Activated CD4-positive, CD25-positive, alpha-beta regulatory T cell treated with anti-CD3 and anti-CD28 coated beads, Interleukin-2, amount 50 U/mL, for 16 hours (primary cell): ENCODE data around the gene ROR2.

ENCODE experiments used
- DNase-seq: peaks from one replicate; pipeline ENCODE4 v3.0.0-alpha.2; 2020; ENCODE audit warnings: low read depth, low spot score

Gene ROR2

DNA sequence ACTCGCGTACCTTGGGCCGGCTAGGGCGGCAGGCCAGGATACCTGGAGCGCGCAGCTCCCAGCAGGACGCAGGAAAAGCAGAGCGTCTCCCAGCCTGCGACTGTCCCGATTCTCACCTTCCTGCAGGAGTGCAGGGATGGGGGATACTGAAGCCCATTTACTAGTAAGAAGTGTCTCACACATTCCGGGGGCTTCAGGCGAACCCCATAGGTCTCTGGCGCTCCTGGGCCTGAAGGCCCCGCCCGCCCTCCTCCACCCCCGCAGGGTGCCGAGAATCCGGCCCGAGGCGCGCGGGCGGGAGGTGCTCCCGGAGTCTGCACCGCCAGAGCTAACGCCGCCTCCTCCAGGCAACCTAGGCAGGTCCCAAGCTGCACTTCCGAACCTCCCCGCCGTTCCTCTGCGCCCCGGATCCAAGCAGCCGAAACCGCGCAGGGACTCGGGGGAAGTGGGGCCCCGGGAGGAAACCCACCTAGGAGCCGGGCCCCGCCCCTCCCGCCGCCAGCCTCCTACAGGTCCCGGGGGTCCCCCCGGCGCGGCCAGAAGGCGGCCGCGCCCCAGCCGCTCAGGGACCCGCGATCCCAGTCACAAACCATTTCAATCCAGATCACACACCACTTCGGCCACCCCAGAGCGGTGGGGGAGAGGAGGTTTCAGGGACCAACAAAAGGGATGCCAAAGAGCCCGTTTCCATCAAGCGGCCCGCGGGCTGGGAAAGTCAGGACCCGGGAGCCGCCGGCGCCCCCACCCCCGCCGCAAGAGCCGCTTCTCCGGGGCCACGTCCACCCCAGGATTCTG is 1.2 kb downstream of the ROR2 start:
- no peak for DNase-seq

DNA sequence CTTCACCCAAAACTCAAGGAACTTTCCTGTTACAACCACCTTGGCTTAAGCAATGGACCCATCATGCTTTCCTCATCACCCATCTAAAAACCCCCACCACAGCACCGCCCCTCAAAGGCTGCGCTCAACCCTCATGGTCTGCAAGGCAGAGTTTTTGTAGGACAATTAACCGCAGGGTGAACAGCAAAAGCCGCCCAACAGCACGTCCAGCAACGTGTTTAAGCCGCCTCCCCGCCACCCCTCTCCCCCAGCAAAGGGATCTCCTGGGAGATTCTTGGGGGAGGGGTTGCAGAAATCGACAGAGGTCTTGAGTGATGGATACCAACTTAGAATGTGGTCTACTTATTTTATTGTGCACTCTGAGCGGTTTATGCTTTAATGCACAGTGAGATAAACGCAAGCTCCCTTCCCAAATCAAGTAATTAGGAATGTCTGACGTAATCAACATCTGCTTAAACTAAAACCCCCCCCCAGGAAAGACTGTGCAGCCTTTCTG is 1.9 kb downstream of the ROR2 start:
- DNase-seq: no peak

DNA sequence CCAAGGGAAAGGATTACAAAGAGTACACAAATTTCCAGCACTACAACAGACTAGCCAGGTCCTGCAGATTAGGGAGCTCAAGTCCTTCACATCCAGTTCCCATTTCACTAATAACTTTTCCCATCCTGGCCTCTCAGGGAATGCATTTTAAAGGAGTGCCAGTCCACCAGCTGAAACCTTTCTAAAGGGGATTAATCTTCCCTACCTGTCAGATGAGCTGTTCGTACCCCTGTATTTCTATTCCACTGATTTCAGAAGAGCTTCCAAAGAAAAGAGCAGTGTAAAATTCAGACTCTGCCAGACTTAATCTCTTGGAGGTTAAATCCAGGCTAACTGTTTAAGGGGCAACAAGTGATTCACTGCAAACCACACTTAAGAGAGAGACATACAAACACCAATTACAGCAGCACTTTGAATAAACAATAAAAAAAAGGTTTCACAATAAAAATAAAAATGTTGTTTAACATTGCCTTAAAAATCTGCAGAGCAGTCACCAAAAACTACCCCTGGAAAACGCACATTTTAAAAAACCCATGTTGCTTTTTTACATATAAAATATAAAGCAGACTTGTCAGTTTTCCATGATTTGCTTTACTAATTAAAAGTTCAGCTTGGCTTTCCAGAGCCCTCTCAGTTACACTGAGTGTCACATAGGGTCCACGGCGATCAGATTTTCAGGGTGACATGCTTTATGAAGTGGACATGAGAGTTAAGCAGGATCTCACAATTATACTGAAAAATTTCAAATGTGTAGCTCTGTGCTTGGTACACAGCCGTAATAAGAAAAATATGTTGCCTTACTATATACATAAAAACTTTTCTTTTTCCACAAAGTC is 3.2 kb downstream of the ROR2 start:
- no peak for DNase-seq

DNA sequence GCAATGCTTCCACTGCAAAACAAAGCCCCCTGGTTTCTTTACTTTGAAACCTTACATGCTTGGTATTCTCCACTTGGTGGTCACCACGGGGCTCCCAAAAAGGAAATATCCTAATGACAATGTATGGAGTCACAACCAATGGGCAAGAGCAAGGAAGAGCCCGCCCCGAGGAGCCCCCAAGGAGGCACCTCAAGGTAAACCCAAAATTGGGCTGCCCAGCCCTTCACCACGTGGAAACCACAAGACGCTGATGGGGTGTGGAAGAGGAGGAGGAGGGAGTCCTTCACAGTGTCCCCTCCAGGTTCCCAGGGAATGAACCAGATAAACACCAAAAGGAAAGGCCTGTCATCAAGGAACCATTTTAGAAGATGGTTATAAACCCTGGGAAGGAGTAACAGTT is 3.8 kb downstream of the ROR2 start:
- DNase-seq: no peak

DNA sequence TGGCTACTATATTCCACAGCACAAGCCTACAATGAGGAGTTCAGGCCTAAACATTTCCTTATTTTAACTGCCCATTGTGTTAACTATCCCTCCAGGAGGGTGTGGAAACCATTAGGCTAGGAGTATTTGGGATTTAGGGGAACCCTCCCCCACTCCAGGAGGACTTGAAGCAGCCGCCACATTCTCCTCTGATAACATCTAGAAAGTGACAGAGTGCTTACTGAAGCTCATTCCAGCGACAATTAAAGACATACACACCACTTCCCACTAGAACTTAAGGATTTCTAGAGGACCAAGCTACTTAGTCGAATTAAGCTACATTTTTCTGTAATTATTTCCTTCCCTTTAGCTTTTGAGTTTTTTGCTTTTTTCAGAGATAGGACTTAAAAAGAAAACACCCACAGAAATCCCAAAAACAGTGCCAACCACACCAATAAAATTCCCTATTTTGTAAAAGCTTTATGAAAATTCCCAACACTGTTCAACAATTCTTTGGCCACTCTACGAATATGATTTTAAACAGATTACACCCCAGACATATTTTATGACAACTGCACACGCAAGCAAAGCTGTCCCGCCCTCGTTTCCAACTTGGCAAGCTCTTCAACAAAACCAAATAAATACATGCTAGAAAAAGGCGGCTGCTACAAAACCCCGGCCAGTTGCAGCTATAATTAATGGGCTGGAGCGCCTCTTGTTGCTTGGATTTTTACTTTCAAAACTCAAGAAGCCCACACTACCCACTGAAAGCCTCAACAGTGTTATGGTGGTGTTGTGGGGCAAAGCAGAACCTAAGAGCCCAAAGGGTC is 4.5 kb downstream of the ROR2 start:
- no peak for DNase-seq

DNA sequence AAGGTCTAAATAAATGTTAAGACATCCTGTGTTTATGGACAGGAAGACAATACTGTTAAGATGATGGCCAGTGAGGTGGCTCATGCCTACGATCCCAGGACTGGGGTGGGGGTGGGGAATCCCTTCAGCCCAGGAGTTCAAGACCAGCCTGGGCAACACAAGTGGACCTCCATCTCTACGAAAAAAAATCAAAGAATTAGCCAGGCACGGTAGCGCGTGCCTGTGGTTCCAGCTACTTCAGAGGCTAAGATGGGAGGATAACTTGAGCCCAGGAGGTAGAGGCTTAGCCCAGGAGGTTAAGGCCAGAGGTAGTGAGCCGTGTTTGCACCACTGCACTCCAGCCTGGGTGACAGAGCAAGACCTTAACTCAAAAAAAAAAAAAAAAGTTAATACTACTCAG is 5.3 kb downstream of the ROR2 start:
- DNase-seq: no peak

DNA sequence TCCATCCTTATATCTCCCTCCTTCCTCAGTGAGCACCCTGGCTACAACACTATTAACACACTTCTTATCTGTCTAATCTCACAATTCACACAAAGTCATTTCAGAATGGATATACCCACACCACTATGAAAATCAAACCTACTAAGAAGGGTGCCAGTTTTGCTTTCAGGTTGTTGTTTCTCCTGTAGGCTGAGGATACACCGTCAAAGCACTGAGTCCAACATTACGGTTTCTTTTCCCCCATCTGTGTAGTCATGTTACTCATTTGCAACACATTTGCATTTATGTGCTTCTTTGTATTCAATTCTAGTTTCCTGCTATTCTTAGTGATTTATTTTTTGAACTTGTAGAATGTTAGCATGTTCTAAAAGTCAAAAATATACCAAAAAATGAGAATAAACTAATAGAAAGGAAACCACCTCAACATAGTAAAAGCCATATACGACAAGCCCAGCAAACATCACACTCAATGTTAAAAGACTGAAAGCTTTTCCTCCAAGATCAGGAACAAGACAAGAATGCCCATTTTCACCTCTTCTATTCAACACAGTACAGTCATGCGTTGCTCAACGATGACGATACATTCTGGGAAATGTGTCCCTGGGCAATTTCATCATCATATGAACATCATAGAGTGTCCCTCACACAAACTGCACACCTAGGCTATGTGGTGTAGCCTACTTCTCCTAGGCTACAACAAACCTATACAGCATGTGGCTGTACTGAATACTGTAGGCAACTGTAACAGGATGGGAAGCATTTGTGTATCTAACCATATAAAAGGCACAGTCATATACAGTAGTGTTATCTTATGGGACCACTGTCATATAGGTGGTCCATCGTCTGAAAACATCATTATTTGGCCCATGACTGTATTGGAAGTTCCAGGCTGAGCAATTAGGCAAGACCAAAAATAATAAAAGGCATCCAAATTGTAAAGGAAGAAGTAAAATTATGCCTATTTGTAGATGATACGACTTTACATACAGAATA is 6.3 kb downstream of the ROR2 start:
- DNase-seq: no peak

DNA sequence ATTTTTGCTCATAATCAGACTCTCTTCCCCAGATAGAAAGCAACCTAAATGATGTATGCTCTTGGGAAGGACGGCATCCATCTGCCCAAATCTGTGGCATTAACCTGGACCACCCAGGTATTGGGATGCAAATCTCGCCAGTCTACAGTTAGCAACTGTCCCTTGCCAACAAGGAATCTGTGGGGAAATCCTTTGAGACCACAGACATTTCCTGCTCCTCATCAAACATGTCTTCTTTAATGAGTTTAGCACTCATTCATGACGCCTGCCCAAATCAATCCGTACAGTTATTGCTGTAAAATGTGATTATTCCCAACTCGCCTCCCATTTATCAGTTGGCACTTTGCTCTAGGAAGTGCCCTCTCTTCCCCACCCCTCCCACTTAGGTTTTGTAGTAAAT is 7.8 kb downstream of the ROR2 start:
- DNase-seq: no peak

DNA sequence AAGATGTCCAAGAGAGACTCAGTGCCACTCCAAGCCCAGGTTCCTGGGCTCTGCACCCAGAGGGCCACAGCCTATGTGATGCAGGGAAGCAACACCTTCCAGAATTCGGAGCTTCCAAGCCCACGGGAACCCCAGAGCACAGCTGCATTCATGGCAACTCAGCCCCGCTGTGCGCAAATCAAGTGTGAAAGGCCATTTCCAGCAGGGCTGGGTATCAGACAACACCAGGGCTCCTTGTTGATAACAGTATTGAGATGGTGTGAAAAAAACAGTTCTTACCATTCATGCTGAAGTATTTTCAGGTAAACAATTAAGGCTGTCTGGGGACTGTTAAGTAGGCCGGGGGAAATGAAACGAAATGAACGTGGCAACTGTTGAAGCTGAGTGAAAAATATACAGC is 10.1 kb downstream of the ROR2 start:
- no peak for DNase-seq

DNA sequence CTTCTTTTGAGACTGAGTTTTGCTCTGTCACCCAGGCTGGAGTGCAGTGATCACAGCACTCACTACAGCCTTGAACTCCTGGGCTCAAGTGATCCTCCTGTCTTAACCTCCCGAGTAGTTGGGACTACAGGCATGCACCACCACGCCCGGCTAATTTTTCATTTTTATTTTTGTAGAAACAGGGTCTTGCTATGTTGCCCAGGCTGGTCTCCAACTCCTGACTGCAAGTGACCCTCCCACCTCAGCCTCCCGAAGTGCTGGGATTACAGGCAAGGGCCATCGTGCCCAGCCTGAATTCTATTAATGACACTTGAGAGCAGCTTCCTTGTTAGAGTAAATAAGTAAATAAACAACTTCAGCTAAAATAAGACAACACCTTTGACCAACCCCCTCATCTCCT is 12.3 kb downstream of the ROR2 start:
- DNase-seq: no peak

DNA sequence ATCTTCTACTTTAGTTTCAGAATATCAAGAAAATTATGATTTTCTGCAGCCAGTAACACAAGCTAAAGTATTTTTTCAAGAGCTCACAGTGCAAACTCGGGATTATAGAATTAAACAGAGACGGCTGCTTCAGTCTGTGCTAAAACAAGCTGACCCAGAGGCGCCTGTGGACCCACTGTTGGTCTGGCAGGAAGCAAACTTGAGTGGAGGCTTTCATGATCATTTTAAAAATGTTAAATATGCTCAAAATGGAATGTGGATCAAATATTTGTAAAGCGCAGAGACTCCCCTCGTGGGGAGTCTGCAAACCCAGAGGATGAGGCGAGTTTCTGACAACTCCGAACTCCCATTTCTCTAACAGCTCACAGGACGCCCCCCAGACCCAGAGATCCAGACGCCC is 13.0 kb downstream of the ROR2 start:
- DNase-seq: no peak

DNA sequence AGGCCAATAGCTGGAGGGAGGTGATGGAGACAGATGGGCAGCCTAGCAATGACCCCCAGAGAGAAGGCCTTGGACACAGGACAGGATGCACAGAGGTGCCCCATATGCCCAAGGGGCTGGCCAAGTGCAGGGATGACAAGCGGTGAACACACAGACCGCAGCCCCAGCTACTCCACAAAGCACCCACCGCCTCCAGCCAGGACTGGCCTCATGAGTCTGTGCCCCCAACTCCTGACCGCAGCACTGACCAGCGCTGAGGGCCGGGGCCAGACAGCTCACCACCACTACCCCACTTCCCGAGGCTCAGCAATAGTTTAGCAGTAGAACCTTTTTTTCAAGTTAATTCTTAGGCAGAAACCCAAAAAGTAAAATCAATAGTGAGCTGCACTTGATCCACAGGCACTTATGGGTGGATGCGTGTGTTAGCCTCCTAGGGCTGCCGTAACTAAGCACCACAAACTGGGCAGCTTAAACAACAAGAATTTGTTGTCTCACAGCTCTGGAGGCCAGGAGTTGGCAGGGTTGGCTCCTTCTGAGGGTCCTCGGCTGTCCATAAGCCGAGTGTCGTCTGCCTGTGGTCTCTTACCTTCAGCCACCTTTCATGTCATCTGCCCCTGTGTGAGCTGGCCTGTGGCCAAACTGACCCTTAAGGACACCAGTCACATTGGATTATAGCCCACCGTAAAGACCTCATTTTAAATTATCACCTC is 14.1 kb downstream of the ROR2 start:
- no peak for DNase-seq

DNA sequence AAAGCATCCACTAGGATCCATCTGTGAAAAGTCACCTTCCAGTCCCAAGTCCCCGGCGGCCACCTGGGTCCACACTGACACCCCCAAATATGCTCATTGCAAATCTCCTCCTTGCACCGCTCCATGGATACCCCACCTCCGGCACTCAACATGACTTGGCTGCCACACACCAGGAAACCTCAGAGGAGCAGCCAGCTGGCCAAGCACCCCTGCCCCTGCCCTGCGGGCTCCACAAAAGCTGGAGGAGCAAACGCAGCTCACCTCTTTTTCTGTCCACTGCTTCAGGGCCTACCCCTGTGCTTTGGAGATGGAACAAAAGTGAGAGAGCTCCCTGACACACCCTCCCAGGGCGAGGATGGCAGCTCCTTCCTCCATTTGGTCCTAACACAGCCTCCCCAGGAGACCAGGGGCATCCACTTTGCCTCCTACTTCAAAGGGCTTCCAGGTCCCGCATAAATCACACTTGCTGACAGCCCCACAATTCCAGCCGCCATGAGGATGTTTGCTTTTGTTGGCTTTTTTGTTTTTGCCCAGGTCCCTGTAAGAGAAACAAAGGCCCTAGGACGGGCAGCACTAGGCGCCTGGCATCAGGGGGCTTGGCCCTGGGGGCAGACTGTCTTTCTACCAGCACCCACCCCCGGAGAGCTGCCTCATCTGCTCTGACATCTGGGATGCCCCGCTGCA is 14.8 kb downstream of the ROR2 start:
- DNase-seq: no peak

DNA sequence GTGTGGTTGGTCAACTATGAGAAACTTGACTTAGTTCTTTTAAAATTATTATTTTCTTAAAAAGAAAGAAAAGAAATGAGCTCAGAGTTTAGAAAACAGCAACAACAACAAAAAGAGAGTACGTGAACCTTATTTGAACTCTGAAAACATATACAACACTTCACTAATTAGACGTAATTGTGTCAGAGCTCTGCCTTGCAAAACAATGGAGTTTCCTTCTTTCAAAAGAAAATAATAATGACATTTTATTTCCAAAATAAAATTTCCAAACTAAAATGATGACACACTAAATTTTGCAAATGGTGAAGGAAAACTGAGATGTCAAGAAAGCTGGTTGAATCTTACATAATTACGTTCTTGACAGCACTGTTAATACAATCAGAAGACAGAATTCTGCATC is 15.4 kb downstream of the ROR2 start:
- DNase-seq: no peak

DNA sequence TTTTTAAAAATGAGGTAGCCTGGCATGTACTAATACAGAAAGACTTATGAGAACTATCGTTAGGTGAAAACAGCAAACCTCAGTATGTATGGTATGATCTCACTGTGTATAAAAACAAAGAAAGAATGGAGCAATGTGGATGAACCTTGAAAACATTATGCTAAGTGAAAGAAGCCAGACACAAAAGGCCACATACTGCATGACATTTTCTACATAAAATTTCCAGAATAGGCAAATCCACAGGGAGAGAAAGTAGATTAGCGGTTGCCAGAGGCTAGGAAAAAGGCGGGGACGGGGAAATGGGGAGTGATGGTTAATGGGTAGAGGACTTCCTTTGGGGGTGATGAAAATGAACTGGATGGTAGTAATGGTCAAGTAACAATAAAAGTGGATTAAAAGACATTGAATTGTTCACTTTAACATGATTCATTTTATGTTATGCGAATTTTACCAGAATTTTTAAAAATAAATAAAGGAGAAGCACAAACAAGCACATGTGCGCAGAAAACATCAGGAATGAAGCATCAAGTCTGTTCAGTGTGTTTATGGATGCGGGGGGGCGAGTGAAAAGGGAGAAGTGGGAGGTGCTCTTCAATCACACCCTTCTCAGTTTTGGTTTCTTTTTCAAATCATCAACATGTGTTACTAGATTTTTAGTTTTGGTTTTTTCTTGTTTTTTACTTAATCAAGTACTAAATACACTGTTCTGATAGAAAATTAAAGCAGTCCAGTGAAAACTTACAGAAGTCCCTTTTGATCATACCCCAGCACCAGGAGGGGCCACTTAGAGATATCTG is 16.3 kb downstream of the ROR2 start:
- no peak for DNase-seq

DNA sequence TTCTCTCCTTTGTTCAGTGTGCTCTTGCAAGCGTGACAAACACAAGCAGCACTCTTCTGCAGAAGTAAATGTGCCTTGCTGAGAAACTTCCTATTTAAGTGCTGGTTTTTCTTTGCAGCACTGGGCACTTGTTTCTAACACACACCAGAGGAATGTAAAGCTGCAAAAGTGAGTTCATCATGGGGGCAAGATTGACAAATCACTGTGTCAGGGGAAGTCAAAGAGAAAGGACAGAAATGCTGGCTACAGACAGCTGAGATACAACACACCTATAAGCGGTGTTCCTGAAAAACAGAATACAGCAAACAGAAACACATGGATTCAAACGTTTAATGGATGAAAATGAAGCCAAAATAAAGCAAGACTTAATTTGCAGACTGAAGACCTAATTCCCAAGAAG is 19.6 kb downstream of the ROR2 start:
- DNase-seq: no peak

DNA sequence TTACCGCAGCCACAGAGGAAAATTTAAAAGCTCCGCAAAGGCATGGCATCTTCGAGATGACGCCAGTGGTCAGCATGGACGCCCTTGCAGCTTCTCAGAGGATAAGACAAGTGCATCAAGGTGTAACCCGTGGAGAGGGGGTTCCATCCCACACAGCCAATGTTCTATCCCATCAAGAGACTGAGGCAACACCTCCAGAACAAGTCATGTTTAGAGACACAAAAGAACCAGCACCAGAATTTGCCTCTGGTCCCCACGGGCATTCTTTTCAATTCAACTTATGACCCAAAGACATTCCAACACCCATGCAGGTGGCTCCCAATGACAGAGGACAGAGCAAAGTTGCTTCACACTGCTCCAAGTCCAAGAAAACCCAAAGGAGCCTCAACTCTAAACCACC is 20.7 kb downstream of the ROR2 start:
- DNase-seq: no peak

DNA sequence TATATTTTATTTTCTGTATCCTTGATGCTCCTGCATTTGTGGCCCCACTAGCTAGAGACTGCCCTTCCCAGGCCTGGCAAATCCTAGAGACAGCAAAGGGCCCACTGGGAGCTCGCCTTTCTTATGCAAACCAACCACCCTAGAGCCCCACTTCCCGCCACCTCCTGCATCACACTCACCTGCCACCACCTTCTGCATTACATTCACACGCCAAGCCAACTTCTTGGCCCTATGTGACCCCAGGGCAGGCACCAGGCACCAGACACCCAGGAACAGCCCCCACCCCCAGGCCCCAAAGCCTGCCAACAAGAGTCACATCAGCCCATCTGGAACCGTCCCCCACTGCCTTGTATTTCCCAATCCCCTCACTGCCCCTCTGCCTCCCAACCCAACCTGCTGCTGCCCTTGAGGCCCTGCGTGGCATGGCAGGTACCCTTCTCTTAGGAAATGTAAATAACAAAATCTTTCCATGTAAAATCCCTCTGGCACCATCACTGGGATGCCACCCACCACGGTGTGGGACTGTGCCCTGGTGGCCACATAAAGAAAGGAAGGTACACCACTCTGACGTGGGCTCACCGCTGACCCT is 22.0 kb downstream of the ROR2 start:
- DNase-seq: no peak
